ENCODE measurements around the gene FIG4. TPM values are rescaled to one million over a fixed set of nuclear protein-coding genes. Genes with fewer than 3 reads are reported as not detected.

FIG4 gene
- 5.2 and 12.5 TPM in 2 replicates for total RNA-seq

DNA sequence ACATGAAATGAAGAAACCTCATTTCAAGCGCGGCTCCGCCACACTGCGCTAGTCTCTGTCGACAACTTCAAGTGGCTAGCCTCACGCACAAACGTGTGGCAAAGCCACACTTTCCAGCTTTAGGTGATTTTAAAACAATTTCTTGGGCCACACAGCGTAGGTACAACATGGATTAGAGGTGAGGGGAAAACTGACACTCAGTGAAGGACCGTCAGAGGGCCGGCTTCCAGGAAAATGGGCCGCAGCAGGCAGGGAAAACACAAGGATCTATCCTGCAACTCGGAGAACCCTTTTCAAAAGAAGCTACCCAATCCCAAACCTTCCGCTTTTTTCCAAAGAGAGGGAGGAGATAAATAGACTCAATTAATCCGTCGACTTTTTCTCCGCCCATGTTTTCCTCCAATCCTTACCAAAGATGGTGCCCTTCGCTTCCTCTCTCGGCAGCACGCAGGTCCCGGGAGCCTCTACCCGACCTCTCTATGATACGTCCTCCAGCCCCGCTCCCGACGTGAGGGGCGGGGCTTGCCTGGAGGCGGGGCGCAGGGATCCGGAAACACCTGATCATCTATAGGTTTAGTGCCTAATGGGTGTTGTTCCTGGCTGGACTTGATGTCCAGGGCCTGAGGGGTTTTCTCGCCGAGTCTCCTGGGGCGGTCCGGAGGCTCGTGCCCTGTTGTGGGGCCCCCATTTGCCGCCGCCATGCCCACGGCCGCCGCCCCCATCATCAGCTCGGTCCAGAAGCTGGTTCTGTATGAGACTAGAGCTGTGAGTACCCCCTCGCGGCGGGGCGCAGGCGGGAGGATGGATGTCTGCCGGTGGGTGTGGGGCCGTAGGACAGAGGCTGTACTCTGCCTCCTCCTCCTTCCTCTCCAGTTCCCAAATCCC is at the start of gene FIG4, which contains the start of gene AK9:
Gene FIG4 (plus strand): TSS at position 560 of the 885 bp plus-strand sequence. CDS start 140 bp downstream, at position 700.
Gene AK9 (minus strand): TSS at position 466 of the 885 bp plus-strand sequence. CDS start 15,457 bp downstream, outside the sequence.

Other genes starting within 250 kb of the FIG4 start
- gene MICAL1, start 235.5 kb upstream of the FIG4 start, total RNA-seq: 71.3 and 72.0 TPM in 2 replicates
- gene ZBTB24, start 208.1 kb upstream of the FIG4 start, total RNA-seq: 4.2 and 6.0 TPM in 2 replicates
- 0.36 and 2.1 TPM in 2 replicates for gene AK9, start 94 bp upstream of the FIG4 start, total RNA-seq